ENCODE data around the gene ADAMTS14. TPM values are rescaled to one million over a fixed set of nuclear protein-coding genes. Genes with fewer than 3 reads are reported as not detected.

ADAMTS14 gene
- total and polyA plus RNA-seq, 12 donors, result under 0.01 to 1.2 (median 0.34) TPM; not detected in 3

DNA sequence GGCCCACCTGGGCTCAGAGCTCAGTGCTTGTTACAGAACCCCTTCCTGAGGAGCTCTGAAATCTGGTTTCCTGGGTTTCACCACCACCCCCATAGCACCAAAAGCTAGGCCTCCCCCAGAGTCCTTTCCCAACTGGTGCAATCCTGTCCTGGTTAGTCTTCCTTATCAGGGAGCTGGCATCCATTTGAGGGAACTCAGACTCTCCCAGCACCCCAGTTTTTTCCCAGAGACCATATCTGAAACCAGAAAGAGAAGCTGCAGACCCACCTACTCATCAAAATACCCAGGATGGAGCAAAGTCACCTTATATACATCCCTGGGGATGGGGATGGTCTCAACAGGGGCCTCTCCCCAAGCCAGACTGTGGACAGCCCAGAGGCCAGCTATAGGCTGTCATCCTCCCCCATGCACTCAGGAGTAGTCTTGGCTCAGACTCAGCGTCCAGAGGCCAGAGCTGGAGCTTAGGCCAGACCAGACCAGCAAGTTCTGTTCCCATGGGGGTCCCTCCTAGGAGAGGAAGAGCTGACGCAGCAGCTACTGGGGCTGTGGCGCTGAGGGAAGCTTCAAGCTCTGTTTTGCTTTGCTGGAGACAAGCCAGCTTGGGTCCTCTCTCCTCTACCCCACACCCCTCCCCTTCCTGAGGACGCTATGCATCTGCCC is 109.9 kb downstream of the ADAMTS14 start:
- intact Hi-C loops (cut with DNase I), result no loop called here
- peaks cover 4% of the 10 kb centered on the region for H3K27me3 ChIP-seq
- no peaks in the 10 kb centered on the region for H3K9me3 ChIP-seq (replicated peaks in 1 of 3)
- H3K27ac ChIP-seq, result no peak overlapping the region
- peaks cover 0 to 9% of the 10 kb centered on the region in 2 donors for H3K4me1 ChIP-seq (replicated peaks in 1 of 2)
- WGBS, 4 donors, result 40 to 72% (median 48%) methylated on average over 1 to 4 of the region's 4 CpGs
- no peaks in the 10 kb centered on the region for H3K36me3 ChIP-seq (replicated peaks in 1 of 2)
- TF ChIP-seq POLR2A (IDR thresholded peaks at IDR 0.05), result no peak
- TF ChIP-seq, protein P1, sequence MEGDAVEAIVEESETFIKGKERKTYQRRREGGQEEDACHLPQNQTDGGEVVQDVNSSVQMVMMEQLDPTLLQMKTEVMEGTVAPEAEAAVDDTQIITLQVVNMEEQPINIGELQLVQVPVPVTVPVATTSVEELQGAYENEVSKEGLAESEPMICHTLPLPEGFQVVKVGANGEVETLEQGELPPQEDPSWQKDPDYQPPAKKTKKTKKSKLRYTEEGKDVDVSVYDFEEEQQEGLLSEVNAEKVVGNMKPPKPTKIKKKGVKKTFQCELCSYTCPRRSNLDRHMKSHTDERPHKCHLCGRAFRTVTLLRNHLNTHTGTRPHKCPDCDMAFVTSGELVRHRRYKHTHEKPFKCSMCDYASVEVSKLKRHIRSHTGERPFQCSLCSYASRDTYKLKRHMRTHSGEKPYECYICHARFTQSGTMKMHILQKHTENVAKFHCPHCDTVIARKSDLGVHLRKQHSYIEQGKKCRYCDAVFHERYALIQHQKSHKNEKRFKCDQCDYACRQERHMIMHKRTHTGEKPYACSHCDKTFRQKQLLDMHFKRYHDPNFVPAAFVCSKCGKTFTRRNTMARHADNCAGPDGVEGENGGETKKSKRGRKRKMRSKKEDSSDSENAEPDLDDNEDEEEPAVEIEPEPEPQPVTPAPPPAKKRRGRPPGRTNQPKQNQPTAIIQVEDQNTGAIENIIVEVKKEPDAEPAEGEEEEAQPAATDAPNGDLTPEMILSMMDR (IDR thresholded peaks at IDR 0.05), result no peak
- no peak for DNase-seq
- no peak overlapping the region for H3K4me3 ChIP-seq

DNA sequence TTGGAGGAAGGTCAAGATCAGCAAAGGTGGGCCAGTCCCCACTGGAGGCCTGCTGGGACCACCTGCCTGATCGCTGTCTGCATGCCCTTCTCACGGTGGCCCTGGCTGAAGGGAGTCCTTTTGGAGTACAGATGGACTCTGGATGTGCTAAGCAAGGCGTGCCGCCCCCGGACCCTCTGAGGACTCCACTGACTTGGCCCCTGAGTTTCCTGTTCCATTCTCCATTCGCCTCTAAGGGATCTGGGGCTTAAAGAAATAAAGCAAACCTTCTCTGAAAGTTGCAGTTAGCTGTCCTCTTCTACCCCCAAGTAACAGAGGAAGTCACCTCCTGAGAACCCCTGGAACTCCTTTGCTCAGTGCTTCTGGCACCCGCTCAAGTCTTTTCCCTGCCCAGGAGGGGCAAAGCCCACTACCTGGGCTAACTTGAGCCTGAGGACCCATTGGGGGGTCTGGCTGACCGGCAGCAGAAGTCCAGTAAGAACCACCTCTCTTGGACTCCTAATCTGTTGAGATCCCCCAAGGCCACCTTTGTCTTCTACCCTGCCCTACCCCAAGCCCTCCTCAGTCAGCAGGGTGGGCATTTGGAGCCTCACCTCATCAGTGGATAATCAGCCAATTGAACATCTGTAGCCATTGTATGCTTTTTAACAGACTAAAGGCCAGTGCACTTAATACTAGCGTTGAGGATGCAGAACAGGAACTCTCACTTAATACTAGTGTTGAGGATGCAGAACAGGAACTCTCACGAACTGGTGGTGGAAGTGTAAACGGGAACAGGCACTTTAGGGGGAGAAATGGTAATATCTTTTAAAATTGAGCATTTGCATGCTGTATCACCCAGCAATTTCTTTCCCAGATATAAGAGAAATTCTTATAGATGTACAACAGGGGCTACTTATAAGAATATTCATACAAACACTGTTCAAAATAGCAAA is 110.7 kb downstream of the ADAMTS14 start:
- no peak overlapping the region for H3K27ac ChIP-seq
- DNase-seq, result no peak
- peaks cover 0 to 9% of the 10 kb centered on the region in 2 donors for H3K4me1 ChIP-seq (replicated peaks in 1 of 2)
- H3K4me3 ChIP-seq, result no peak overlapping the region
- TF ChIP-seq, protein P1 (IDR thresholded peaks at IDR 0.05), result no peak
- TF ChIP-seq POLR2A (IDR thresholded peaks at IDR 0.05), result no peak
- intact Hi-C loops (cut with DNase I), result no loop called here
- H3K27me3 ChIP-seq, result peaks cover 4% of the 10 kb centered on the region
- H3K36me3 ChIP-seq (replicated peaks in 1 of 2), result no peaks in the 10 kb centered on the region
- WGBS, 4 donors, result 45 to 77% (median 73%) methylated on average over 4 to 11 of the region's 11 CpGs
- no peaks in the 10 kb centered on the region for H3K9me3 ChIP-seq (replicated peaks in 1 of 3)

DNA sequence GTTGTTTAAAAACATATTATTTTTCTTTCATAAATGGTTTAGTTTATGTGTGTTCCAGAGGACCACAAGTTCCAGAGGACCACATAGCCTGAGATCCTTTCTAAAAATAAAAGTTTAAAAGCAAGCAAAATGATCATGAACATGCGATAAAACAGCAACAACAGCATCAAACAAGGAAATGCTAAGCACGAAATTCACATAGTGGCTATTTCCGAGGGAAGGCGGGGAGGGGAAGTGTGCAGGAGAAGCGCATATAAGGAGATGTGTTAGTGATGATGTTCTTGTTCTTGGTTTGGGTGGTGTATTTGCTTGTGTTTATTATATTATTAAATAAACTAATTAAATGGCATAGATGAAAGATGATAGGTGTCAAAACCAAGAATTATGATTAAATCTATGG is 111.7 kb downstream of the ADAMTS14 start:
- intact Hi-C loops (cut with DNase I), result no loop called here
- WGBS, 4 donors, result 66 to 78% (median 70%) methylated on average over 5 of the region's 5 CpGs

DNA sequence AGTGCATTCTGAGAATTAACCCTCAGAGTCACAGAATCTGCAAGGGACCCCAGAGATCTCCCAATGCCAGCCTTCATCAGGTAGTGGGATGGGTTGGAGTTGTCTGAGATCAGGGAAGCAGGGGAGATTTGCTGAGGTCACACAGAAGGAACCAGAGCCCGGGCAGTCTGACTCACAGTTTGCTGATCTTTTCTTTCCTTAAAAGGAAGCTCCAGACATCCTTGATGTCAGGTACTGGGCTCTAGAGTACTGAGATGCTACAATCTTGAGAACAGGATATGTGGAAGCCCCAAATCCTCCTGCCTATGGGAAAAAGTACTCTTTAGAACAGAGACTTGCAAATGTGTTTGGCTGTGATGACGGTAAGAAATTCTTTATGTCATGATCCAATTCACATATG is 112.2 kb downstream of the ADAMTS14 start:
- no peaks in the 10 kb centered on the region for H3K9me3 ChIP-seq (replicated peaks in 1 of 3)
- no peak for DNase-seq
- H3K4me1 ChIP-seq (replicated peaks in 1 of 2), result peaks cover 0 to 9% of the 10 kb centered on the region in 2 donors
- WGBS, 4 donors, result 41 to 72% (median 64%) methylated on average over 2 of the region's 2 CpGs
- no peak for TF ChIP-seq POLR2A (IDR thresholded peaks at IDR 0.05)
- TF ChIP-seq, protein P1 (IDR thresholded peaks at IDR 0.05), result no peak
- no peaks in the 10 kb centered on the region for H3K36me3 ChIP-seq (replicated peaks in 1 of 2)
- intact Hi-C loops (cut with DNase I), result no loop called here
- no peak overlapping the region for H3K27ac ChIP-seq
- H3K27me3 ChIP-seq, result peaks cover 4% of the 10 kb centered on the region
- no peak overlapping the region for H3K4me3 ChIP-seq

More for the DNA sequence above, 111.7 kb downstream of the ADAMTS14 start:
- Histone ChIP-seq H3K4me1 (replicated peaks in 1 of 2) (peaks cover 0 to 9% of the 10 kb centered on the region in 2 donors), H3K27me3 (peaks cover 4% of the 10 kb centered on the region), H3K36me3 (replicated peaks in 1 of 2) (no peaks in the 10 kb centered on the region), H3K4me3 (no peak overlapping the region), H3K9me3 (replicated peaks in 1 of 3) (no peaks in the 10 kb centered on the region), H3K27ac (no peak overlapping the region)
- TF ChIP-seq POLR2A (IDR thresholded peaks at IDR 0.05), result no peak
- TF ChIP-seq, protein P1 (IDR thresholded peaks at IDR 0.05), result no peak
- no peak for DNase-seq

Data from adrenal gland (tissue), 12 donors.